GM23338 (cell line): ENCODE data around the gene CGNL1. TPM values are rescaled to one million over a fixed set of nuclear protein-coding genes. Genes with fewer than 3 reads are reported as not detected.

Experiments
- ATAC-seq: fragments of 200-7000 bp; cut with Tn5 transposase; 3 replicates; pipeline ENCODE4 v1.9.1; 2020
- DNase-seq: peaks from one replicate; pipeline ENCODE4 v3.0.0-alpha.2; 2015; ENCODE audit warnings: low spot score
- H2AFZ ChIP-seq: fragments of 200-600 bp; sonication (generic); 2 replicates; pipeline ENCODE4 v1.8.0; 2016; ENCODE audit warnings: antibody characterized with exemption, mild to moderate bottlenecking, moderate library complexity
- H3F3A ChIP-seq: fragments of 200-600 bp; sonication (generic); replicated peaks from 2 replicates; pipeline ENCODE4 v1.8.0; 2017; ENCODE audit warnings: antibody characterized with exemption, mixed run types, low read depth
- H3K27ac ChIP-seq: fragments of 200-600 bp; sonication (generic); 2 replicates; pipeline ENCODE4 v1.6.1; 2016; ENCODE audit warnings: low read depth
- H3K27me3 ChIP-seq: fragments of 200-600 bp; sonication (generic); 2 replicates; pipeline ENCODE4 v1.8.0; 2016; ENCODE audit warnings: mild to moderate bottlenecking, mixed run types, moderate library complexity; ENCODE audit not compliant: insufficient read depth
- H3K36me3 ChIP-seq: fragments of 200-600 bp; sonication (generic); 2 replicates; pipeline ENCODE4 v1.8.0; 2016; ENCODE audit warnings: mild to moderate bottlenecking; ENCODE audit not compliant: insufficient read depth
- H3K4me1 ChIP-seq: fragments of 200-600 bp; sonication (generic); 2 replicates; pipeline ENCODE4 v1.8.0; 2016; ENCODE audit warnings: mild to moderate bottlenecking, moderate library complexity; ENCODE audit not compliant: insufficient read depth
- H3K4me2 ChIP-seq: fragments of 200-600 bp; sonication (generic); 2 replicates; pipeline ENCODE4 v1.7.1; 2017; ENCODE audit warnings: mixed run types
- H3K4me3 ChIP-seq: fragments of 200-600 bp; sonication (generic); 2 replicates; pipeline ENCODE4 v1.6.1; 2016; ENCODE audit warnings: mixed run types
- H3K79me2 ChIP-seq: fragments of 200-600 bp; sonication (generic); replicated peaks from 2 replicates; pipeline ENCODE4 v1.8.0; 2017; ENCODE audit warnings: mild to moderate bottlenecking; ENCODE audit not compliant: insufficient read depth
- H3K9me2 ChIP-seq: fragments of 200-600 bp; sonication (generic); 2 replicates; pipeline ENCODE4 v1.8.0; 2017; ENCODE audit not compliant: insufficient read depth
- H4K20me1 ChIP-seq: fragments of 200-600 bp; sonication (generic); replicated peaks from 2 replicates; pipeline ENCODE4 v1.8.0; 2017; ENCODE audit warnings: mild to moderate bottlenecking; ENCODE audit not compliant: insufficient read depth
- H3K27ac Mint-ChIP-seq: 2 replicates; pipeline ENCODE4 v1.8.0; 2020; ENCODE audit warnings: inconsistent platforms, mild to moderate bottlenecking, moderate library complexity, mixed read lengths
- H3K27me3 Mint-ChIP-seq: 3 replicates; pipeline ENCODE4 v1.8.0; 2022; ENCODE audit warnings: low read depth, mild to moderate bottlenecking, moderate library complexity, mixed read lengths, inconsistent platforms; ENCODE audit not compliant: insufficient read depth, poor library complexity
- H3K36me3 Mint-ChIP-seq: 3 replicates; pipeline ENCODE4 v1.8.0; 2021; ENCODE audit warnings: low read depth, mild to moderate bottlenecking, inconsistent platforms, moderate library complexity, mixed read lengths
- H3K4me1 Mint-ChIP-seq: 3 replicates; pipeline ENCODE4 v1.8.0; 2020; ENCODE audit warnings: mild to moderate bottlenecking, inconsistent platforms, mixed read lengths
- H3K4me3 Mint-ChIP-seq: 3 replicates; pipeline ENCODE4 v1.8.0; 2021; ENCODE audit warnings: moderate library complexity, mild to moderate bottlenecking, inconsistent platforms, mixed read lengths
- H3K9me3 Mint-ChIP-seq: 3 replicates; pipeline ENCODE4 v1.8.0; 2020; ENCODE audit warnings: moderate library complexity, mild to moderate bottlenecking, inconsistent platforms, mixed read lengths
- CREB1 ChIP-seq: fragments of 250-450 bp; sonication (Bioruptor Pico); IDR thresholded peaks from 2 replicates; pipeline ENCODE4 v1.5.0; 2020; ENCODE audit warnings: low read depth, mild to moderate bottlenecking, moderate library complexity
- EZH2 ChIP-seq: fragments of 200-600 bp; sonication (generic); IDR thresholded peaks from one replicate; pipeline ENCODE4 v1.8.0; 2017; ENCODE audit warnings: antibody characterized with exemption, mild to moderate bottlenecking, low read depth; ENCODE audit not compliant: unreplicated experiment
- EZH2phosphoT487 ChIP-seq: fragments of 200-600 bp; sonication (generic); IDR thresholded peaks from one replicate; pipeline ENCODE4 v1.8.1; 2018; ENCODE audit warnings: antibody characterized with exemption; ENCODE audit not compliant: unreplicated experiment
- JUNB ChIP-seq: IDR thresholded peaks from one replicate; pipeline ENCODE4 v1.6.1; 2016; ENCODE audit warnings: antibody characterized with exemption; ENCODE audit not compliant: unreplicated experiment
- NANOG ChIP-seq: IDR thresholded peaks from 2 replicates; pipeline ENCODE4 v1.6.1; 2016; ENCODE audit warnings: antibody characterized with exemption, borderline replicate concordance
- POLR2AphosphoS5 ChIP-seq: IDR thresholded peaks from 2 replicates; pipeline ENCODE4 v1.6.1; 2016; ENCODE audit warnings: antibody characterized with exemption, low read depth
- STAT1 ChIP-seq: IDR thresholded peaks from one replicate; pipeline ENCODE4 v1.6.1; 2016; ENCODE audit warnings: antibody characterized with exemption; ENCODE audit not compliant: unreplicated experiment
- ZNF114 ChIP-seq: fragments of 250-450 bp; sonication (Bioruptor Pico); IDR thresholded peaks from 2 replicates; pipeline ENCODE4 v1.5.0; 2020; ENCODE audit warnings: mild to moderate bottlenecking, moderate library complexity
- ZNF331 ChIP-seq: fragments of 250-450 bp; sonication (Bioruptor Pico); IDR thresholded peaks from 2 replicates; pipeline ENCODE4 v1.5.0; 2020; ENCODE audit warnings: low read depth, mild to moderate bottlenecking, moderate library complexity
- polyA plus RNA-seq: library from polyadenylated mRNA; unstranded; fragments of >200 nt; fragmentation: Nextera tagmentation; extraction: Ambion mirVana; gene quantifications from 2 replicates; pipeline ENCODE4 v1.2.1, GENCODE V29; 2016
- total RNA-seq: library from RNA; depleted of rRNA; stranded (reverse); fragments of >200 nt; shearing (Covaris generic); gene quantifications from 2 replicates; pipeline ENCODE4 v1.2.3, GENCODE V29; 2014
- TF ChIP-seq, protein P1 (sequence below), 2 experiments: fragments of 200-600 bp in 1 of 2; sonication (generic) in 1 of 2; conservative IDR thresholded peaks; 2 replicates each; pipeline versions ENCODE4 v1.5.1 to v1.6.1; 2016 to 2017; ENCODE audit warnings: antibody characterized with exemption in 2 of 2, low read depth in 2 of 2, mild to moderate bottlenecking in 2 of 2, moderate library complexity in 1 of 2
- TF ChIP-seq, protein P2 (sequence below): fragments of 250-450 bp; sonication (Bioruptor Pico); IDR thresholded peaks from 2 replicates; pipeline ENCODE4 v1.5.0; 2020; ENCODE audit warnings: mild to moderate bottlenecking, moderate library complexity
- TF ChIP-seq, protein P3 (sequence below): IDR thresholded peaks from 2 replicates; pipeline ENCODE4 v1.6.1; 2016; ENCODE audit warnings: antibody characterized with exemption
- TF ChIP-seq, protein P4 (sequence below): IDR thresholded peaks from one replicate; pipeline ENCODE4 v1.6.1; 2018; ENCODE audit warnings: antibody characterized with exemption; ENCODE audit not compliant: unreplicated experiment

The CGNL1 gene
- total and polyA plus RNA-seq, 2 experiments from 2014 or later: 20.0 to 57.8 TPM

DNA sequence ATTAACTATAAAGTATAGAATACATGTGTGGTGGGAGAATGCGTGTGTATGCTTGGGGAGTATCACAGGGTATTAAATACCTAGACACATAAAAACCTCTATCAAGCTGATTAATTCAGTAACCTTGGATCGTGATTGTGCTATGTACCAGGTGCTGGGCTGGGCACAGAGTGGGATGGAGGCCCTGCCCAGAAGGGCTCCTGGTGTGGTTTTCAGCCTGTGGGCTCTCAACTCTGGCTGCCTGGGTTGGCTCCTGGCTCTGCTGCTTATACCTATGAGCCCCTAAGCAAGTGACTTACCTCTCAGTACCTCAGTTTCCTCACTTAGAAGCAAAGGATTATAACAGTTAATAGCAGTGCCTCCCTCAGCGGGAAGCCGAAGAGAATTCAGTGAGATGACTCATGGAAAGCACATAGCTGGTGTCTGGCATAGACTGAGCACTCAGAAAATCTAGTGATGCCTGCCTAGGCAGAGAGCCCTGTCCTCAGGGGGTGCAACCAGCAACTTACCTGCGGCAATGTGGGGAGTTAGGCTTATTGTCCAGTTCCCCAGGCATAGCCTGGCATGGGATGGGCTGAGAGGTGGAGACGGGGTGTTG, 124.8 kb downstream of the CGNL1 start:
- H3K4me3 ChIP-seq: no peak overlapping the region
- H3K79me2 ChIP-seq: peaks cover 8% of the 10 kb centered on the region
- peaks cover 4% of the 10 kb centered on the region; the same call in 1 of the 2 replicates for H3K9me2 ChIP-seq
- H3F3A ChIP-seq: 0 out of 2 replicates have a peak, but pooled peaks cover 3% of the 10 kb centered on the region
- ATAC-seq (no peak), DNase-seq (no peak)
- Mint-ChIP-seq H3K27me3 (peaks cover 7% of the 10 kb centered on the region), H3K9me3 (no peaks in the 10 kb centered on the region), H3K4me1 (peaks cover 47% of the 10 kb centered on the region), H3K4me3 (no peak overlapping the region), H3K27ac (no peak overlapping the region), H3K36me3 (no peaks in the 10 kb centered on the region; the same call in 2 of the 3 replicates)
- no peak overlapping the region for H2AFZ ChIP-seq
- peaks cover 15% of the 10 kb centered on the region; the same call in 1 of the 2 replicates for H3K4me1 ChIP-seq
- peaks cover 3% of the 10 kb centered on the region; the same call in 1 of the 2 replicates for H4K20me1 ChIP-seq
- no peak overlapping the region for H3K4me2 ChIP-seq
- no peaks in the 10 kb centered on the region; the same call in 1 of the 2 replicates for H3K36me3 ChIP-seq
- TF ChIP-seq, protein P1, sequence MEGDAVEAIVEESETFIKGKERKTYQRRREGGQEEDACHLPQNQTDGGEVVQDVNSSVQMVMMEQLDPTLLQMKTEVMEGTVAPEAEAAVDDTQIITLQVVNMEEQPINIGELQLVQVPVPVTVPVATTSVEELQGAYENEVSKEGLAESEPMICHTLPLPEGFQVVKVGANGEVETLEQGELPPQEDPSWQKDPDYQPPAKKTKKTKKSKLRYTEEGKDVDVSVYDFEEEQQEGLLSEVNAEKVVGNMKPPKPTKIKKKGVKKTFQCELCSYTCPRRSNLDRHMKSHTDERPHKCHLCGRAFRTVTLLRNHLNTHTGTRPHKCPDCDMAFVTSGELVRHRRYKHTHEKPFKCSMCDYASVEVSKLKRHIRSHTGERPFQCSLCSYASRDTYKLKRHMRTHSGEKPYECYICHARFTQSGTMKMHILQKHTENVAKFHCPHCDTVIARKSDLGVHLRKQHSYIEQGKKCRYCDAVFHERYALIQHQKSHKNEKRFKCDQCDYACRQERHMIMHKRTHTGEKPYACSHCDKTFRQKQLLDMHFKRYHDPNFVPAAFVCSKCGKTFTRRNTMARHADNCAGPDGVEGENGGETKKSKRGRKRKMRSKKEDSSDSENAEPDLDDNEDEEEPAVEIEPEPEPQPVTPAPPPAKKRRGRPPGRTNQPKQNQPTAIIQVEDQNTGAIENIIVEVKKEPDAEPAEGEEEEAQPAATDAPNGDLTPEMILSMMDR (conservative IDR thresholded peaks at IDR 0.05; ENCODE audit: low read depth in 2 of 2): no peak
- TF ChIP-seq STAT1 (no peak), NANOG (no peak), POLR2AphosphoS5 (no peak), ZNF331 (no peak), EZH2 (no peak), JUNB (no peak), ZNF114 (CRISPR knock-in tag) (no peak), CREB1 (CRISPR knock-in tag) (no peak), EZH2phosphoT487 (no peak)
- TF ChIP-seq, protein P2, sequence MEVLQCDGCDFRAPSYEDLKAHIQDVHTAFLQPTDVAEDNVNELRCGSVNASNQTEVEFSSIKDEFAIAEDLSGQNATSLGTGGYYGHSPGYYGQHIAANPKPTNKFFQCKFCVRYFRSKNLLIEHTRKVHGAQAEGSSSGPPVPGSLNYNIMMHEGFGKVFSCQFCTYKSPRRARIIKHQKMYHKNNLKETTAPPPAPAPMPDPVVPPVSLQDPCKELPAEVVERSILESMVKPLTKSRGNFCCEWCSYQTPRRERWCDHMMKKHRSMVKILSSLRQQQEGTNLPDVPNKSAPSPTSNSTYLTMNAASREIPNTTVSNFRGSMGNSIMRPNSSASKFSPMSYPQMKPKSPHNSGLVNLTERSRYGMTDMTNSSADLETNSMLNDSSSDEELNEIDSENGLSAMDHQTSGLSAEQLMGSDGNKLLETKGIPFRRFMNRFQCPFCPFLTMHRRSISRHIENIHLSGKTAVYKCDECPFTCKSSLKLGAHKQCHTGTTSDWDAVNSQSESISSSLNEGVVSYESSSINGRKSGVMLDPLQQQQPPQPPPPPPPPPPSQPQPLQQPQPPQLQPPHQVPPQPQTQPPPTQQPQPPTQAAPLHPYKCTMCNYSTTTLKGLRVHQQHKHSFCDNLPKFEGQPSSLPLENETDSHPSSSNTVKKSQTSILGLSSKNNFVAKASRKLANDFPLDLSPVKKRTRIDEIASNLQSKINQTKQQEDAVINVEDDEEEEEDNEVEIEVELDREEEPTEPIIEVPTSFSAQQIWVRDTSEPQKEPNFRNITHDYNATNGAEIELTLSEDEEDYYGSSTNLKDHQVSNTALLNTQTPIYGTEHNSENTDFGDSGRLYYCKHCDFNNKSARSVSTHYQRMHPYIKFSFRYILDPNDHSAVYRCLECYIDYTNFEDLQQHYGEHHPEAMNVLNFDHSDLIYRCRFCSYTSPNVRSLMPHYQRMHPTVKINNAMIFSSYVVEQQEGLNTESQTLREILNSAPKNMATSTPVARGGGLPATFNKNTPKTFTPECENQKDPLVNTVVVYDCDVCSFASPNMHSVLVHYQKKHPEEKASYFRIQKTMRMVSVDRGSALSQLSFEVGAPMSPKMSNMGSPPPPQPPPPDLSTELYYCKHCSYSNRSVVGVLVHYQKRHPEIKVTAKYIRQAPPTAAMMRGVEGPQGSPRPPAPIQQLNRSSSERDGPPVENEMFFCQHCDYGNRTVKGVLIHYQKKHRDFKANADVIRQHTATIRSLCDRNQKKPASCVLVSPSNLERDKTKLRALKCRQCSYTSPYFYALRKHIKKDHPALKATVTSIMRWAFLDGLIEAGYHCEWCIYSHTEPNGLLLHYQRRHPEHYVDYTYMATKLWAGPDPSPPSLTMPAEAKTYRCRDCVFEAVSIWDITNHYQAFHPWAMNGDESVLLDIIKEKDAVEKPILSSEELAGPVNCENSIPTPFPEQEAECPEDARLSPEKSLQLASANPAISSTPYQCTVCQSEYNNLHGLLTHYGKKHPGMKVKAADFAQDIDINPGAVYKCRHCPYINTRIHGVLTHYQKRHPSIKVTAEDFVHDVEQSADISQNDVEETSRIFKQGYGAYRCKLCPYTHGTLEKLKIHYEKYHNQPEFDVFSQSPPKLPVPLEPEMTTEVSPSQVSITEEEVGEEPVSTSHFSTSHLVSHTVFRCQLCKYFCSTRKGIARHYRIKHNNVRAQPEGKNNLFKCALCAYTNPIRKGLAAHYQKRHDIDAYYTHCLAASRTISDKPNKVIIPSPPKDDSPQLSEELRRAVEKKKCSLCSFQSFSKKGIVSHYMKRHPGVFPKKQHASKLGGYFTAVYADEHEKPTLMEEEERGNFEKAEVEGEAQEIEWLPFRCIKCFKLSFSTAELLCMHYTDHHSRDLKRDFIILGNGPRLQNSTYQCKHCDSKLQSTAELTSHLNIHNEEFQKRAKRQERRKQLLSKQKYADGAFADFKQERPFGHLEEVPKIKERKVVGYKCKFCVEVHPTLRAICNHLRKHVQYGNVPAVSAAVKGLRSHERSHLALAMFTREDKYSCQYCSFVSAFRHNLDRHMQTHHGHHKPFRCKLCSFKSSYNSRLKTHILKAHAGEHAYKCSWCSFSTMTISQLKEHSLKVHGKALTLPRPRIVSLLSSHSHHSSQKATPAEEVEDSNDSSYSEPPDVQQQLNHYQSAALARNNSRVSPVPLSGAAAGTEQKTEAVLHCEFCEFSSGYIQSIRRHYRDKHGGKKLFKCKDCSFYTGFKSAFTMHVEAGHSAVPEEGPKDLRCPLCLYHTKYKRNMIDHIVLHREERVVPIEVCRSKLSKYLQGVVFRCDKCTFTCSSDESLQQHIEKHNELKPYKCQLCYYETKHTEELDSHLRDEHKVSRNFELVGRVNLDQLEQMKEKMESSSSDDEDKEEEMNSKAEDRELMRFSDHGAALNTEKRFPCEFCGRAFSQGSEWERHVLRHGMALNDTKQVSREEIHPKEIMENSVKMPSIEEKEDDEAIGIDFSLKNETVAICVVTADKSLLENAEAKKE (CRISPR knock-in tag): no peak
- TF ChIP-seq, protein P3, sequence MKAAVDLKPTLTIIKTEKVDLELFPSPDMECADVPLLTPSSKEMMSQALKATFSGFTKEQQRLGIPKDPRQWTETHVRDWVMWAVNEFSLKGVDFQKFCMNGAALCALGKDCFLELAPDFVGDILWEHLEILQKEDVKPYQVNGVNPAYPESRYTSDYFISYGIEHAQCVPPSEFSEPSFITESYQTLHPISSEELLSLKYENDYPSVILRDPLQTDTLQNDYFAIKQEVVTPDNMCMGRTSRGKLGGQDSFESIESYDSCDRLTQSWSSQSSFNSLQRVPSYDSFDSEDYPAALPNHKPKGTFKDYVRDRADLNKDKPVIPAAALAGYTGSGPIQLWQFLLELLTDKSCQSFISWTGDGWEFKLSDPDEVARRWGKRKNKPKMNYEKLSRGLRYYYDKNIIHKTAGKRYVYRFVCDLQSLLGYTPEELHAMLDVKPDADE: no peak
- TF ChIP-seq, protein P4, sequence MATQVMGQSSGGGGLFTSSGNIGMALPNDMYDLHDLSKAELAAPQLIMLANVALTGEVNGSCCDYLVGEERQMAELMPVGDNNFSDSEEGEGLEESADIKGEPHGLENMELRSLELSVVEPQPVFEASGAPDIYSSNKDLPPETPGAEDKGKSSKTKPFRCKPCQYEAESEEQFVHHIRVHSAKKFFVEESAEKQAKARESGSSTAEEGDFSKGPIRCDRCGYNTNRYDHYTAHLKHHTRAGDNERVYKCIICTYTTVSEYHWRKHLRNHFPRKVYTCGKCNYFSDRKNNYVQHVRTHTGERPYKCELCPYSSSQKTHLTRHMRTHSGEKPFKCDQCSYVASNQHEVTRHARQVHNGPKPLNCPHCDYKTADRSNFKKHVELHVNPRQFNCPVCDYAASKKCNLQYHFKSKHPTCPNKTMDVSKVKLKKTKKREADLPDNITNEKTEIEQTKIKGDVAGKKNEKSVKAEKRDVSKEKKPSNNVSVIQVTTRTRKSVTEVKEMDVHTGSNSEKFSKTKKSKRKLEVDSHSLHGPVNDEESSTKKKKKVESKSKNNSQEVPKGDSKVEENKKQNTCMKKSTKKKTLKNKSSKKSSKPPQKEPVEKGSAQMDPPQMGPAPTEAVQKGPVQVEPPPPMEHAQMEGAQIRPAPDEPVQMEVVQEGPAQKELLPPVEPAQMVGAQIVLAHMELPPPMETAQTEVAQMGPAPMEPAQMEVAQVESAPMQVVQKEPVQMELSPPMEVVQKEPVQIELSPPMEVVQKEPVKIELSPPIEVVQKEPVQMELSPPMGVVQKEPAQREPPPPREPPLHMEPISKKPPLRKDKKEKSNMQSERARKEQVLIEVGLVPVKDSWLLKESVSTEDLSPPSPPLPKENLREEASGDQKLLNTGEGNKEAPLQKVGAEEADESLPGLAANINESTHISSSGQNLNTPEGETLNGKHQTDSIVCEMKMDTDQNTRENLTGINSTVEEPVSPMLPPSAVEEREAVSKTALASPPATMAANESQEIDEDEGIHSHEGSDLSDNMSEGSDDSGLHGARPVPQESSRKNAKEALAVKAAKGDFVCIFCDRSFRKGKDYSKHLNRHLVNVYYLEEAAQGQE: no peak
- 0 out of 2 replicates have a peak overlapping the region, but pooled peaks have one; percentile 18 for H3K27ac ChIP-seq
- no peaks in the 10 kb centered on the region for H3K27me3 ChIP-seq
